GM13977 (cell line): ENCODE data around the gene PTPRE.

ENCODE experiments used
- DNase-seq: peaks from one replicate; pipeline ENCODE4 v3.0.0; 2012; ENCODE audit warnings: low spot score
- CTCF ChIP-seq: IDR thresholded peaks from 2 replicates; pipeline ENCODE4 v1.5.1; 2012; ENCODE audit warnings: mild to moderate bottlenecking, control low read depth; ENCODE audit not compliant: insufficient read depth; ENCODE audit errors: extremely low read depth, missing control alignments
- in situ Hi-C: fragments of 300-500 bp; cut with MboI; formaldehyde crosslinking; loops from one replicate; pipeline ENCODE4 v1.12.0; 2022; ENCODE audit warnings: low sequenced_read_pairs, low pct_unique_long_range_greater_than_20kb, mixed read lengths, inconsistent platforms; ENCODE audit not compliant: unreplicated experiment

Gene PTPRE

GRCh38 chr10:128062331-128062880 is 155.5 kb downstream of the PTPRE start:
- in situ Hi-C loops, result no loop called here
- DNase-seq, result no peak
- TF ChIP-seq CTCF, result no peak

GRCh38 chr10:128062881-128063563 is 156.1 kb downstream of the PTPRE start:
- DNase-seq, result peak; percentile 44
- TF ChIP-seq CTCF, result no peak
- in situ Hi-C loops, result no loop called here

- peak; percentile 39 for DNase-seq
- in situ Hi-C loops, result no loop called here
- TF ChIP-seq CTCF, result no peak
Observed at GRCh38 chr10:128063736-128064107, 156.8 kb downstream of the PTPRE start.

GRCh38 chr10:128064108-128064969 is 157.4 kb downstream of the PTPRE start:
- peak; percentile 45 for DNase-seq
- no peak for TF ChIP-seq CTCF
- in situ Hi-C loops, result no loop called here

GRCh38 chr10:128064970-128065580 is 158.2 kb downstream of the PTPRE start:
- no peak for TF ChIP-seq CTCF
- in situ Hi-C loops, result no loop called here
- DNase-seq, result no peak

GRCh38 chr10:128065881-128066534 is 159.1 kb downstream of the PTPRE start:
- in situ Hi-C loops, result no loop called here
- no peak for DNase-seq
- TF ChIP-seq CTCF, result no peak
